Mucosa of descending colon (tissue), 3 donors: Measurements from ENCODE around the gene PKD1L1. TPM values are rescaled to one million over a fixed set of nuclear protein-coding genes. Genes with fewer than 3 reads are reported as not detected.

Source experiments
- ATAC-seq: fragments of 200-7000 bp; cut with Tn5 transposase; one replicate; pipeline ENCODE4 v1.9.1; 2020; ENCODE audit warnings: mild to moderate bottlenecking, moderate library complexity
- DNase-seq, 3 donors: peaks; one replicate each; pipeline ENCODE4 v3.0.0-alpha.2; 2020
- H3K36me3 ChIP-seq: fragments of 200-600 bp; one replicate; pipeline ENCODE4 v1.8.0; 2021; ENCODE audit warnings: low read depth, mild to moderate bottlenecking
- H3K4me1 ChIP-seq: fragments of 200-600 bp; one replicate; pipeline ENCODE4 v1.8.0; 2021; ENCODE audit warnings: low read depth, mild to moderate bottlenecking
- H3K4me3 ChIP-seq: fragments of 200-600 bp; one replicate; pipeline ENCODE4 v1.8.0; 2021; ENCODE audit warnings: mild to moderate bottlenecking
- H3K9me3 ChIP-seq: fragments of 200-600 bp; one replicate; pipeline ENCODE4 v1.8.0; 2021; ENCODE audit warnings: mild to moderate bottlenecking
- intact Hi-C, 2 donors: fragments of 100-400 bp; cut with DNase I in 1 of 2; cut with micrococcal nuclease in 1 of 2; formaldehyde crosslinking; loops; one replicate each; pipeline versions ENCODE4 v1.11.0 to v1.11.1; 2022; cut with DNase I, micrococcal nuclease
- total RNA-seq, 3 donors: library from RNA; stranded (reverse); fragmentation: NEBNext Ultra II Directional in 2 of 3; extraction: Animal tissue kit (Norgen Biotek cat#: 25700) in 2 of 3; gene quantifications; one replicate each; pipeline versions ENCODE4 v1.2.1 to v1.2.4, GENCODE V29; 2021 to 2023
- TF ChIP-seq, protein P1 (sequence below): fragments of 200-600 bp; IDR thresholded peaks from one replicate; pipeline ENCODE4 v1.8.0; 2022; ENCODE audit warnings: antibody characterized with exemption, mild to moderate bottlenecking
- donor health status: DM: no; HTN: no; CAD: no; lungs with moderate emphysema.
- donor health status: DM: no; HTN: no; CAD: no.
- donor health status: DM: no; HTN: yes; CAD: no.

PKD1L1 gene
- total RNA-seq, 3 donors from 2014 or later, result 0.60 to 0.95 (median 0.61) TPM

- no peak overlapping the region for H3K4me3 ChIP-seq
- ATAC-seq (peak; percentile 58), DNase-seq (peak in 2 of 3 donors; percentile 17 to 70)
- H3K4me1 ChIP-seq, result no peaks in the 10 kb centered on the region
- no peaks in the 10 kb centered on the region for H3K36me3 ChIP-seq
- intact Hi-C loops, result no loop called here
- no peaks in the 10 kb centered on the region for H3K9me3 ChIP-seq
- TF ChIP-seq, protein P1, sequence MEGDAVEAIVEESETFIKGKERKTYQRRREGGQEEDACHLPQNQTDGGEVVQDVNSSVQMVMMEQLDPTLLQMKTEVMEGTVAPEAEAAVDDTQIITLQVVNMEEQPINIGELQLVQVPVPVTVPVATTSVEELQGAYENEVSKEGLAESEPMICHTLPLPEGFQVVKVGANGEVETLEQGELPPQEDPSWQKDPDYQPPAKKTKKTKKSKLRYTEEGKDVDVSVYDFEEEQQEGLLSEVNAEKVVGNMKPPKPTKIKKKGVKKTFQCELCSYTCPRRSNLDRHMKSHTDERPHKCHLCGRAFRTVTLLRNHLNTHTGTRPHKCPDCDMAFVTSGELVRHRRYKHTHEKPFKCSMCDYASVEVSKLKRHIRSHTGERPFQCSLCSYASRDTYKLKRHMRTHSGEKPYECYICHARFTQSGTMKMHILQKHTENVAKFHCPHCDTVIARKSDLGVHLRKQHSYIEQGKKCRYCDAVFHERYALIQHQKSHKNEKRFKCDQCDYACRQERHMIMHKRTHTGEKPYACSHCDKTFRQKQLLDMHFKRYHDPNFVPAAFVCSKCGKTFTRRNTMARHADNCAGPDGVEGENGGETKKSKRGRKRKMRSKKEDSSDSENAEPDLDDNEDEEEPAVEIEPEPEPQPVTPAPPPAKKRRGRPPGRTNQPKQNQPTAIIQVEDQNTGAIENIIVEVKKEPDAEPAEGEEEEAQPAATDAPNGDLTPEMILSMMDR, result no peak
These were observed 161.6 kb downstream of the PKD1L1 start for GRCh38 chr7:47786557-47787248.

DNA sequence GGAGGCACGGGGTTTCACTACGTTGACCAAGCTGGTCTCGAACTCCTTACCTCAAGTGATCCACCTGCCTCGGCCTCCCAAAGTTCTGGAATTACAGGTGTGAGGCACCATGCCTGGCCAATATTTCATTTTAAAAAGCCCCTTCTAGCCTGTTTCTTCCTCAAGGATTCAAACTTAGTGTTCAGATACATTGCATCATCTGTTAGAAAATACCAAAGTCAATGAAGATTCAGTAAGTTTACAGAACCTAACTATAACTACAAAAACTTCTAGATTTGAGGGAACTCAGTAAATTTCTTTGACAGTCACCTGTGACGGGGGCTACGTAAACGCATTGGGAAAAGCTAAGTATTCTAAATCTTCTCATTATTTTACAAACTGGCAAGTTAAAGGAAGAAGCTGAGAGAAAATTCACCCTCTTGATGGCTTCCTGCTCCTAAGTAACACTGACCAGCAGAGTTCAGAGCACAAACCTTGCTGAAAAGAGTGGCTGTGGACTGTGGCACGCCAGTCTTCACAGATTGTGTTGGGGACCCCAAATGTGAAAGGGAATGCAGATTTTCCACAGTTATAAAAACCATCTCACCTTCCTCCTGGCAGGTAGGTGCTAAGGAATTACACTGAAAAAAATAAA lies 162.2 kb downstream of the PKD1L1 start:
- H3K4me3 ChIP-seq, result no peak overlapping the region
- intact Hi-C loops, result no loop called here
- DNase-seq (no peak), ATAC-seq (no peak)
- TF ChIP-seq, protein P1, result no peak
- no peaks in the 10 kb centered on the region for H3K9me3 ChIP-seq
- H3K4me1 ChIP-seq, result no peaks in the 10 kb centered on the region
- H3K36me3 ChIP-seq, result no peaks in the 10 kb centered on the region

- H3K4me3 ChIP-seq, result no peak overlapping the region
- H3K36me3 ChIP-seq, result no peaks in the 10 kb centered on the region
- peak; percentile 62 for ATAC-seq
- no peaks in the 10 kb centered on the region for H3K4me1 ChIP-seq
- TF ChIP-seq, protein P1, result no peak
- intact Hi-C loops, result no loop called here
- H3K9me3 ChIP-seq, result no peaks in the 10 kb centered on the region
- DNase-seq, result peak in 1 of 3 donors; percentile 29
These were observed 164.6 kb downstream of the PKD1L1 start for GRCh38 chr7:47783456-47784223.

DNA sequence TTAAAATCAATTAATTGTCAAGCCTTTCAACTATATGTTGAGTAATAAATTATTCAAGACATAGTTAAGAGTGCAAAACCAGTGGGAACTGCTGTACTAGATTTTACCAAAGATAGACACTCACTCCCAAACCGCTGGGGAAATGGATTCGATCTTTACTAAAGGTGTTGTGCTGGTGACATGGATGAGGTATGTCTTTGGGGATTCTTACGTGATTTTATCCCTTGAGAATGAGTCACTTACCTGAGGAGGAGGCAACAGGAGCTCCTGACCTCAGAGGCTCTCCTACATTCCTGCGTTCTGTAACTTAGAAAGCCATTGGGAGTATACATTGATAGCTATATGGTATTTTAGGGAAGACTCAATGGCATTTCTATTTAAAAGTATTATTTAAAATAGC lies 165.5 kb downstream of the PKD1L1 start:
- Histone ChIP-seq H3K4me3 (no peak overlapping the region), H3K36me3 (no peaks in the 10 kb centered on the region), H3K9me3 (no peaks in the 10 kb centered on the region), H3K4me1 (no peaks in the 10 kb centered on the region)
- intact Hi-C loops, result no loop called here
- ATAC-seq, result no peak
- TF ChIP-seq, protein P1, result no peak
- DNase-seq, result no peak

DNA sequence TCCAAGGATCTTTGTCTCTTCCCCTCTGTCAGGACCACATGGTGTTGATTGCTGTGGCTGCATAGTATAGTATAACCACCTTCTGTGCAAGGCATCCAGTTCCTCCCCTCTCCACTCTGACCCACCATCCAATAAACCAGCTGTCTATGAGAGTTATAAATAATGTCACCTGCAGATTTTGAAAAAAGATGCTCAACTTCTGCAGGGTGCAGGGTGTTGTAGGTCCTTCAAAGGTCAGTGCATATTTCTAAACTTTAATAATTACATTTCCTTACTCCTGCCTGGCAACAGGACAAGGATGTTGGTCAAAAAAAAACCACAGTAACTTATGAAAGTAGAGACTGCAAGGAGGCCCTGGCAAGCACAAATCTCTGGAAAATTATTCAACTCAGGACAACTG lies 166.2 kb downstream of the PKD1L1 start:
- ATAC-seq, result no peak
- intact Hi-C loops, result no loop called here

More for the DNA sequence above, 166.2 kb downstream of the PKD1L1 start:
- Histone ChIP-seq H3K9me3 (no peaks in the 10 kb centered on the region), H3K4me3 (no peak overlapping the region), H3K4me1 (no peaks in the 10 kb centered on the region), H3K36me3 (no peaks in the 10 kb centered on the region)
- no peak for DNase-seq
- TF ChIP-seq, protein P1, result no peak
